GM12892 (cell line): ENCODE results near the gene SCAMP1.

Source experiments
- POLR2A ChIP-seq: IDR thresholded peaks from 2 replicates; pipeline ENCODE4 v1.6.1; 2011; ENCODE audit warnings: low read depth, low read length, control low read depth
- POLR2AphosphoS5 ChIP-seq: IDR thresholded peaks from 2 replicates; pipeline ENCODE4 v1.6.1; 2011; ENCODE audit warnings: low read depth, low read length, control low read depth
- TAF1 ChIP-seq: IDR thresholded peaks from 2 replicates; pipeline ENCODE4 v1.6.1; 2011; ENCODE audit warnings: low read depth, mild to moderate bottlenecking, control low read depth, low read length, borderline replicate concordance

- TF ChIP-seq POLR2A (no peak), TAF1 (no peak), POLR2AphosphoS5 (no peak)
These were observed 15.9 kb downstream of the SCAMP1 start for GRCh38 chr5:78376315-78376714.
